ENCODE data around the gene SSTR3. TPM values are rescaled to one million over a fixed set of nuclear protein-coding genes. Genes with fewer than 3 reads are reported as not detected.
A peak's percentile ranks its signal among the peaks of the same experiment; 100 is the strongest.

SSTR3 gene
- total RNA-seq, 1 experiment from 2014 or later, result 0.08 TPM

DNA sequence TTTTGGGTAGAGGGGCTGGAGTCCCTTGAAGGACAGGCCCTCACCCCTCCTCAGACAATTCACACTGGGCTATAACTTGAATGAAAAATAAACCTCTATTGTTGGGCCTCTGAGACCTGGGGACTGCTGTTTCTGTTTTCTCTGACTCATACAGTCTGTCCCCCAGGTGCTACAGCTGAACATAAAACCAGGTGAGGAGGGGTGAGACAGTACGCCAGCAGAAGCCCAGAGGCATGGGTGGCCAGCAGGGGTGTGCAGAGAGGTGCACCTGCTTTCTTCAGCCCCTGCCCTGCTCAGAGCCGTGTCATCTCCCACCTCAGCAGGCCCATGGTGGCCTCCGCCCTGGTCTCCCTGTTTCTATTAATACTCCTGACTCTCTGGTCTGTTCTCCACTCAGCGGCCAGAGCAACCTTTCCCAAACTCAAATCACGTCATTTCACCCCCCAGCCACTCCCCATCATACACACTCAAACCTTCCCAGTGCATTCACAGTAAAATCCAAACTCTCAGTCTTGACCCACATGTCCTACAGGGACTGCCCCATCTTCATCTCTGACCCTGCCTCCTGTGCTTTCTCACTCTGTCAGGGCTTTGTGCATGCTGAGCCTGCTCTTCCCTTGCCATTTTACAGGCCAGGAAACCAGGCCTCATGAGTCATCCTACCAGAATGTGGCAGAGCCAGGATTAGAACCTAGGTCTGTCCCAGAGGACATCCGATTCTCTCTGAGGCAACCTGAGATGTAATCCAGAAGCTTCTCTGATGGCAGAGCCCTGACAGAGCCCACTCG lies 57.2 kb downstream of the SSTR3 start:
- 0 out of 2 replicates have a peak, but pooled peaks have one; percentile 21 for ATAC-seq
- intact Hi-C loops (cut with micrococcal nuclease; ENCODE audit: unreplicated experiment) (no loop called here), in situ Hi-C loops (cut with HindIII; ENCODE audit: low pct_unique_long_range_greater_than_20kb, low sequenced_read_pairs) (no loop called here)
- H3K9me3 ChIP-seq (ENCODE audit: control insufficient read depth, insufficient read depth, low read depth, low read length), result no peaks in the 10 kb centered on the region
- no peak overlapping the region for H3K27ac ChIP-seq (ENCODE audit: low read length)
- no TSS peak for BruUV-seq (replicated peaks)
- ChIA-PET POLR2A (no interaction called here), CTCF (no interaction called here)
- no peak for TF ChIP-seq TCF7L2 (IDR thresholded peaks at IDR 0.05; ENCODE audit: low read depth, low read length)
- TF ChIP-seq SIN3A (IDR thresholded peaks at IDR 0.05; ENCODE audit: borderline replicate concordance, insufficient read depth, low read depth, low read length), result no peak
- no peak overlapping the region for H3K4me3 ChIP-seq (ENCODE audit: low read depth in 2 of 2, low read length in 2 of 2)
- H3K36me3 ChIP-seq (ENCODE audit: control insufficient read depth, insufficient read depth, low read length), result no peaks in the 10 kb centered on the region
- H3K27me3 ChIP-seq (ENCODE audit: control insufficient read depth, insufficient read depth, low read length), result no peaks in the 10 kb centered on the region
- no peaks in the 10 kb centered on the region for H3K4me1 ChIP-seq (ENCODE audit: control insufficient read depth, insufficient read depth, low read length)
- DNase-seq (ENCODE audit: low read depth, low spot score), result no peak

Other genes starting within 250 kb of the SSTR3 start
- 15.9 TPM for gene TST, start 193.0 kb downstream of the SSTR3 start, total RNA-seq (2021; ENCODE audit: unreplicated experiment)
- gene MPST, start 192.7 kb downstream of the SSTR3 start, total RNA-seq (2021; ENCODE audit: unreplicated experiment), result 31.4 TPM
- 32.7 TPM for gene KCTD17, start 160.7 kb downstream of the SSTR3 start, total RNA-seq (2021; ENCODE audit: unreplicated experiment)
- not detected for gene TMPRSS6, start 102.8 kb downstream of the SSTR3 start, total RNA-seq (2021; ENCODE audit: unreplicated experiment)
- 1.0 TPM for gene IL2RB, start 62.6 kb downstream of the SSTR3 start, total RNA-seq (2021; ENCODE audit: unreplicated experiment)
- 25.0 TPM for gene C1QTNF6, start 24.2 kb downstream of the SSTR3 start, total RNA-seq (2021; ENCODE audit: unreplicated experiment)
- gene RAC2, start 31.8 kb upstream of the SSTR3 start, total RNA-seq (2021; ENCODE audit: unreplicated experiment), result 1.5 TPM
- gene CYTH4, start 70.0 kb upstream of the SSTR3 start, total RNA-seq (2021; ENCODE audit: unreplicated experiment), result 1.3 TPM
- 2.9 TPM for gene ELFN2, start 215.0 kb upstream of the SSTR3 start, total RNA-seq (2021; ENCODE audit: unreplicated experiment)

All from Panc1 (cell line).